Measurements from ENCODE around the gene PSMB8.

DNA sequence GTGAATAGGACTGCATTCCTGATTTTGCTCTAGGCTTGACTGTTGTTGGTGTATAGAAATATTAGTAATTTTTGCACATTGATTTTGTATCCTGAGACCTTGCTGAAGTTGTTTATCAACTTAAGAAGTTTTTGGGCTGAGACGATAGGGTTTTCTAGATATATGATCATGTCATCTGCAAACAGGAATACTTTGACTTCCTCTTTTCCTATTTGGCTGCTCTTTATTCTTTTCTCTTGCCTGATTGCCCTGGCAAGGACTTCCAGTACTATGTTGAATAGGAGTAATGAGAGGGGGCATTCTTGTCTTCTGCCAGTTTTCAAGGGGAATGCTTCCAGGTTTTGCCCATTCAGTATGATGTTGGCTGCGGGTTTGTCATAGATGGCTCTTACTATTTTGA lies 40.4 kb downstream of the PSMB8 start:
- TF ChIP-seq EP300 (IDR thresholded peaks at IDR 0.05; ENCODE audit: borderline replicate concordance in 1 of 2, low read depth in 2 of 2, low read length in 2 of 2) (no peak), CTCF (IDR thresholded peaks at IDR 0.05; ENCODE audit: control extremely low read depth in 1 of 3, insufficient read depth in 1 of 3, low read depth in 1 of 3, low read length in 3 of 3) (no peak), HDAC2 (IDR thresholded peaks at IDR 0.05; ENCODE audit: borderline replicate concordance in 1 of 2, low read depth in 2 of 2, low read length in 2 of 2) (no peak), ATF2 (IDR thresholded peaks at IDR 0.05; ENCODE audit: low read length) (no peak), CREB1 (IDR thresholded peaks at IDR 0.05) (no peak), GABPA (IDR thresholded peaks at IDR 0.05; ENCODE audit: borderline replicate concordance, insufficient read depth, low read length) (no peak), EZH2 (IDR thresholded peaks at IDR 0.05; ENCODE audit: low read depth, low read length, severe bottlenecking) (no peak), EGR1 (IDR thresholded peaks at IDR 0.05; ENCODE audit: borderline replicate concordance, low read depth, low read length) (no peak), RFX5 (IDR thresholded peaks at IDR 0.05; ENCODE audit: borderline replicate concordance, low read depth, low read length) (no peak)
- TF ChIP-seq, protein P1, sequence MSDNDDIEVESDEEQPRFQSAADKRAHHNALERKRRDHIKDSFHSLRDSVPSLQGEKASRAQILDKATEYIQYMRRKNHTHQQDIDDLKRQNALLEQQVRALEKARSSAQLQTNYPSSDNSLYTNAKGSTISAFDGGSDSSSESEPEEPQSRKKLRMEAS (IDR thresholded peaks at IDR 0.05): no peak
- TF ChIP-seq, protein P2, sequence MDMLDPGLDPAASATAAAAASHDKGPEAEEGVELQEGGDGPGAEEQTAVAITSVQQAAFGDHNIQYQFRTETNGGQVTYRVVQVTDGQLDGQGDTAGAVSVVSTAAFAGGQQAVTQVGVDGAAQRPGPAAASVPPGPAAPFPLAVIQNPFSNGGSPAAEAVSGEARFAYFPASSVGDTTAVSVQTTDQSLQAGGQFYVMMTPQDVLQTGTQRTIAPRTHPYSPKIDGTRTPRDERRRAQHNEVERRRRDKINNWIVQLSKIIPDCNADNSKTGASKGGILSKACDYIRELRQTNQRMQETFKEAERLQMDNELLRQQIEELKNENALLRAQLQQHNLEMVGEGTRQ (IDR thresholded peaks at IDR 0.05; ENCODE audit: low read length): no peak
